ENCODE data around the gene ASTN2.

The ASTN2 gene

DNA sequence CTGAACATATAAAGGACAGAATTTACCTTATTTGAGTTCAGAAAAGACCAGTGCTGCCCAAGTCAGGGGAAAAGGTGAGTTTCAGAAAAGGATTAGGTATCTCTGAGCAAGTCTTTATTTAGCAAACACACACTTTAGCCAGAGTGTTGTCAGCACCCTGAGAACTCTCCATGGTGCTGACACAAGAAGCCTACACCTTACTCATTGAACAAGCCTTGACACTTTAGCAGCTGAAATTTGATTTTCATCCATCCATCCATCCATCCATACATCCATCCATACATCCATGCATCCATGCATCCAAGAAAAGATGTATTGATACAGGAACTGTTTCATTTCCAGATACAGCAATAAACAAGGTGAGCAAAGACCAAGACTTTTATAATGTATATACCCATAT lies 416.6 kb downstream of the ASTN2 start:
- no peak for DNase-seq

- no peak for DNase-seq
These were observed 422.0 kb downstream of the ASTN2 start for GRCh38 chr9:116992865-116993264.

DNA sequence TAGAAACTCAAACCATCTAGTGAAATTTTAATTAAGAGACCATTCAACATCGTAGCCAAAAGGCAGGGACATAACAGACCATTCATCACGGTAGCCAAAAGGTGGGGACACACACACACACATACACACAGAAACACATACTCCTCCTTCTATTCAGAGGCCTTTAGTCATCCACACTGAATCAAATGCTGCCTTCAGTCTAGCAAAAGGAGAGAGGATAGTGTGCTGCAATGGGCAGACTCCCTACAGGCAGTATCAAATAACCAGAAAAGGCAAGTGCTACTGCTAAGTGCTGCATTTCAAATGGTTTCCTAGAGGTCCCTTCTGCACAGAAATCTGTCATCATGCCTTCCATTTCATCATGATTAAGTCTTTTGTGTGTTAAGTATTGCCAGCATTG lies 423.8 kb downstream of the ASTN2 start:
- no peak for DNase-seq

- no peak for DNase-seq
These were observed 424.3 kb downstream of the ASTN2 start for GRCh38 chr9:116990592-116990991.

DNA sequence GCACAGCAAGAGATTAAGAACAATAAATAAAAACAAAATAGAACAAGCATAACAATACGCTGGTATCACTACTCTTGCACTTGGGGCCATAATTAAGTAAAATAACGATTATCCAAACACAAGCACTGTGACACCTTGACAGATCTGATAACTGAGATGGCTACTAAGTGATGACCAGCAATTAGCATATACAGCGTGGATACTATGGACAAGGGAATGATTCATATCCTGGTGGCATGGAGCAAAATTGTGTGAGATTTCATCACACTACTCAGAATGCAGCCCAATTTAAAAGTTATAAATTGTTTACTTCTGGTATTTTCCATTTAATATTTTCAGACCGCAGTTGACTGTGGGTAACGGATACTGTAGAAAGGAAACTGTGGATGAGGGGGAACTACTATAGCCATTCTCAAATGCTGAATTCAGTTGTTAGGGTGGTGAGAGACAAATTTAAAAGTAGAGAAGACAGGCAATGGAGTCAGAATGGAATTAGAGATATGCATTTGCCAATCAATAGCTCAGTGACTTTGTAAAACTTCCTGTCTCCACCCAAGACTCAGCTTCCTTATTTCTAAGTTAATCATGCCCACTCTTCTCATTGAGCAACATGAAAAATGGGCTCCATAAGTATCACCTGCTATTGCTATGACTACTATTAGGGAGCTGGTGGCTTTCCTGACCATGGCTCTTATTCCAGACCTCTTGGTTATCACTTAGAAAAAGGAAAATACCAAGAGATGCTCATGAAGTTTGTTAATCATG lies 427.0 kb downstream of the ASTN2 start:
- DNase-seq: no peak

- DNase-seq: no peak
These were observed 428.8 kb downstream of the ASTN2 start for GRCh38 chr9:116986015-116986414.

GRCh38 chr9:116985596-116985995 lies 429.3 kb downstream of the ASTN2 start:
- no peak for DNase-seq

DNA sequence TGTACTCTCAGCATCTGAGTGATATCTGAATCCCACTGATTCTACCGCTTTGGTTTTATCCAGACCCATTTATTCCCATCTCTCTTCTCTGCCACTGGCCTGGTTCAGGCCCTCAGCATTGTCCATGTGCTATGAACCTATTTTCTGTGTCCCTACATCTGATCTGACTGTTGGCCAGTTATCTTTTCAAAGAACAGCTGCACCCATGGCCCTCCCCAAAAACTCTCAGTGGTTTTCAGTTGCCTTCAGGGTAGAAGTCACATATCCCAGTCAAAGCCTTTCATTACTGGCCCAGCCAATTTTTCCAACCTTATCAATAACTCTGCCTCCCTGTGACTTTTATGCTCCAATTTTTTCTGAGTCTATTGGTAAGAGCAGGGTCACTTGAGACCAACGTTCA lies 430.7 kb downstream of the ASTN2 start:
- no peak for DNase-seq

DNA sequence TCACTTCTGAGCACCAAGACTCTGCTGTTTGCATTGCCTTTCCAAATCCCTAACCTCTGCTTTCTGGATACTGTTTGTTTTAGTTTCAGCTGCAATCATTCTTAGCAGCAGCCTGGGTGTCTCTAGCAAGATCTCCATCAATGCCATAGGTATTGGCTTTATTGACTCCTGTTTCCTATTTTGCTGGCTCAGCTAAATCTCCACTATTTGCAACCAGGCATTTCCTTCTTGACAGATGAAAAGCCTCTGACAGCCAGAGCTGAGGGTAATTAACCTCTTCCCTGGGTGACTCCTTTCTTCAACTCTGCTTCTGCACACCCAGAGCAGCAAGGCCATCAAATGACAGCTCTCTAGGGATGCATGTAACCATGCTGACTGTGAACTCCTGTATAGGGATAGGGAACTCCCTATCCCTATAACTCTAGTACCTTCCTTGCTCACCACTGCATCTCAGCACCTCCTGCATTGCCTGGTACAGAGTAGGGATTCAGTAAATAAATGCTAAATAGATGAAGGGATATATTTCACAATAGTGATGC lies 434.2 kb downstream of the ASTN2 start:
- no peak for DNase-seq

GRCh38 chr9:116979456-116979855 lies 435.4 kb downstream of the ASTN2 start:
- DNase-seq: peak; percentile 5

DNA sequence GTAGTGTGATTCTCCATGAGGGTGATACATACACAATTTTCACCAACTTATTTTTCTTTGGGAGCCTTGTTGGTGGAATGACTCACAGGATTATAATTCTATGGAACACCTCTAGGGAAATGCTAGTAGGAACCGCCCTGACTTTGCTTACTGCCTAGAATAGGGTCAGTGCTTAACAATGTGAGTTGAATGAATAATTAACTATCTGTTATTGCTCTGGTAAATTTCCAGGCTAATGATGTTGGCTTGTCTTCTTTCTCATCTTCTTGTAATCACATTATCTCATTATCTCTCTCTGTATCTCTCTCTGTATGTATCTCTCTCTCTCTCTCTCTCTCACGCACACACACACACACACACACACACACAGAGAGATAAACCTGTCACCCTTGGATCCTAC lies 436.7 kb downstream of the ASTN2 start:
- no peak for DNase-seq

DNA sequence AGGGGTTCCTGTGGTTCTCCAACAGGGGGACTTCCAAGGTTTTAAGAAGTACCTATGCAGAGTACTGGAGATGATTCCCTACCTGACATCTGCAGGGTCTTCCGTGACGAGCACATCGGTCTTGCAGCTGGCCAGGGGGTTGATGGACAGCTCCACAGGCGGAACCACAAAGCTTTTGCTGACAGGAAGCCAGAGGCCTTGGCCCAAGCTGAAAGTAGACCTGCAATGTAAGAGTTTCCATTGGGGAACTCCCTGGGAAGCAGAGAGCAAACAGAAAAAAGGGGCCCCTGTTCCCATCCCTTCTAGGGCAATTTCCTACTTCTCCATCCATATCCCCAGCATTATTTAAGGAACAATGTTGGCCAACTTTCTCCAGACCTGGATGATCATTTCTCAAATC lies 439.7 kb downstream of the ASTN2 start:
- DNase-seq: no peak

GRCh38 chr9:116966199-116966598 lies 448.7 kb downstream of the ASTN2 start:
- DNase-seq: no peak

DNA sequence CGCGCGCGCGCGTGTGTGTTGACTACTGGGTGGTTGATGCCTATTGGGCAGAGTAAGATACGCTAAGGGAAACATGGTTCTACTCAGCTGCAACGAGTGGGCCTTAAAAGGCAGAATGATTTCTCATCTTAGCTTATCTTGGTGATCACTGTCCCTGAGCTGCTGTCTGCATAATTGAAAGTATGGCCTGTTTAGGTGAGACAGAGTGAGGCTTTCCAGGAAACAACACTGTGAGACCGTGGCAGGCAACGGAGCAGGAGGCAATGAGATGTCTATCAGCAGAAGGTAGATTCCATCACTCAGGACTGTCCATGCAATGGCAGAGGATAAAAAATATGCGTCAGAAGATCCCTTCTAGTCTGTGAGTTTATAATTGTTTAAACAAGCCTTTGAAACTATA lies 450.6 kb downstream of the ASTN2 start:
- DNase-seq: no peak

GRCh38 chr9:116959809-116960208 lies 455.0 kb downstream of the ASTN2 start:
- no peak for DNase-seq

DNA sequence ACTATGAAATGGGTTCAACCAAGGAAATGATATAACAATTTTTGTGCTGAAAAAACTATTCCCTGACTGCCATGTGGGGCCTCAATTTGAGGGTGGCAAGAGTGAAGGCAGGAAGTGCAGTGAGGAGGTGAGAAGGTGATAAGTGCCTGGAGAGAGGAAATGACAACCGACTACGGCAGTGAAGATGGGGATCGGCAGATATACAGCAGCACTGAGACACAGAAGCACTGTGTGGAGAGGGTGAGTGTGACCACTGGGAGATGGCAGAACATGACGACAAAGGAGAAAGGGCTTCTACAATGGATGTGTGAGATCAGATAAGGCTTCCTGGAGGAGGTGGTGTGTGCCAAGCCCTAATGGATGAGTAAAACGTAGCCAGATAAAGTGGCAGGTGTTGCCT lies 456.0 kb downstream of the ASTN2 start:
- no peak for DNase-seq

DNA sequence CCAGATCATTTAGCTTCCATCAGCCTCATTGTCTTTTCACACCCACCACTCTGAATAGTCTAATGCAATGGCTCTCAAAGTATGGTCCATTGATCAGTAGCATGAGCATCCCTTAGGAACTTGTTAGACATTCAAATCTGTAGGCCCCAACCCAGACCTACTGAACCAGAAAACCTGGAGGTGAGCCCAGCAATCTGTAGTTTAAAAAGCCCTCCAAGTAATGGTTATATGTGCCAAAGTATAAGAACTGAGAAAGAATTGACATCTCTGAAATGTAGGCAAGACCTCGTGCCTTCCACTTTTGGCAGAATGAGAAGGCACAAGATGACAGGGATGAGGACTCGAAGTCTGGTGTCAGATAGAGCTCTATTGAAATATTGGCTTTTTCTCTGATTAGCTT lies 460.1 kb downstream of the ASTN2 start:
- DNase-seq: no peak

- DNase-seq: no peak
These were observed 461.6 kb downstream of the ASTN2 start for GRCh38 chr9:116953271-116953670.

- DNase-seq: no peak
These were observed 462.4 kb downstream of the ASTN2 start for GRCh38 chr9:116952436-116952810.

GRCh38 chr9:116951588-116952435 lies 463.0 kb downstream of the ASTN2 start:
- peak; percentile 52 for DNase-seq

GRCh38 chr9:116945817-116946216 lies 469.0 kb downstream of the ASTN2 start:
- DNase-seq: no peak

- DNase-seq: no peak
These were observed 469.9 kb downstream of the ASTN2 start for GRCh38 chr9:116944714-116945534.

GRCh38 chr9:116943970-116944369 lies 470.9 kb downstream of the ASTN2 start:
- no peak for DNase-seq

Measured in T1000 (cell line).